Omental fat pad (tissue), 4 donors: ENCODE measurements around the gene FTCD. TPM values are rescaled to one million over a fixed set of nuclear protein-coding genes. Genes with fewer than 3 reads are reported as not detected.

Experiments
- ATAC-seq: fragments of 150-250 bp; one replicate; pipeline ENCODE4 v1.9.1; 2016; ENCODE audit warnings: mild to moderate bottlenecking, moderate library complexity; ENCODE audit not compliant: low FRiP score
- DNase-seq: peaks from one replicate; pipeline ENCODE4 v3.0.0-alpha.2; 2019; ENCODE audit warnings: low spot score
- total RNA-seq, 4 donors: library from RNA; depleted of rRNA; stranded (reverse); fragments of >200 nt; gene quantifications; one replicate each; pipeline ENCODE4 v1.1.0, GENCODE V29; 2016
- TF ChIP-seq, protein P1 (sequence below), 3 donors: fragments of 450-650 bp; IDR thresholded peaks; one replicate each; pipeline ENCODE4 v1.5.1; 2016 to 2017; ENCODE audit warnings: antibody characterized with exemption in 3 of 3, mild to moderate bottlenecking in 3 of 3, moderate library complexity in 2 of 3

The FTCD gene
- total RNA-seq, 4 donors from 2014 or later = not detected

DNA sequence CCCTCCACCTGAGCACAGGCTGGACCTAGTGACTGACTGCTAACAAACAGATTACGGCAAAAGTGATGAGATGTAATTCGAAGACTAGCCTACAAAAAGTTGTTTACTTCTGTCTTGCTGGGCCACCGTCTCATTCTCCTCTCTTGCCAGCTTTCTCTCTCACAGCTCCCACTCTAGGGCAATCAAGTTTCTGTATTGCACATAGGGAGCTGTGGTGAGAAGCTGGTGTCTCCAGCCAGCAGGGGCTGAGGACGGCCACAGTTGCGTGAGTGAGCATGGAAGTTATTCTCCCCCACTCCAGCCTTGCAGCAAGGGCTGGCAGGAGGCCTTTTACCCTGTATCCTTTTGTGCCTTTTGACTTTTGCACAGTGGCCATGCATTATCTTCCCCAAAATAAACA, 66.1 kb downstream of the FTCD start:
- TF ChIP-seq, protein P1, sequence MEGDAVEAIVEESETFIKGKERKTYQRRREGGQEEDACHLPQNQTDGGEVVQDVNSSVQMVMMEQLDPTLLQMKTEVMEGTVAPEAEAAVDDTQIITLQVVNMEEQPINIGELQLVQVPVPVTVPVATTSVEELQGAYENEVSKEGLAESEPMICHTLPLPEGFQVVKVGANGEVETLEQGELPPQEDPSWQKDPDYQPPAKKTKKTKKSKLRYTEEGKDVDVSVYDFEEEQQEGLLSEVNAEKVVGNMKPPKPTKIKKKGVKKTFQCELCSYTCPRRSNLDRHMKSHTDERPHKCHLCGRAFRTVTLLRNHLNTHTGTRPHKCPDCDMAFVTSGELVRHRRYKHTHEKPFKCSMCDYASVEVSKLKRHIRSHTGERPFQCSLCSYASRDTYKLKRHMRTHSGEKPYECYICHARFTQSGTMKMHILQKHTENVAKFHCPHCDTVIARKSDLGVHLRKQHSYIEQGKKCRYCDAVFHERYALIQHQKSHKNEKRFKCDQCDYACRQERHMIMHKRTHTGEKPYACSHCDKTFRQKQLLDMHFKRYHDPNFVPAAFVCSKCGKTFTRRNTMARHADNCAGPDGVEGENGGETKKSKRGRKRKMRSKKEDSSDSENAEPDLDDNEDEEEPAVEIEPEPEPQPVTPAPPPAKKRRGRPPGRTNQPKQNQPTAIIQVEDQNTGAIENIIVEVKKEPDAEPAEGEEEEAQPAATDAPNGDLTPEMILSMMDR (IDR thresholded peaks at IDR 0.05) = no peak
- no peak for ATAC-seq
- DNase-seq = peak; percentile 7

DNA sequence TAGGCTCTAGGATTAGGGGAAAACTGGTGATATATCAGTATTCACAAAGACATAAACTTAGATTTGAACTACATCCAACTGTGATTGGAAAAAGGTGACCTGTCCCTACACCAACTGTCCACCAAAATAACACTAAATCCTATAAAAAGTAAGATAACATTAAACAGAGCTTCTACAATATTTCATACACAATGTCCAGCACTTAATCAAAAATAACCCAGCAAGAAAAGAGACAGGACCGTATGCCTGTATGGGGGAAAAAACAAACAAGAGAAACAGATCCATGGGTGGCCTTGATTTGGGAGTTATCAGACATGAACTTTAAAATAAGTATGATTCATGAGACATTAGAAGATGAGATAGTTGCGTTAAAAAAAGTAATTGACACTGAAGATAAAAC, 67.2 kb downstream of the FTCD start:
- ATAC-seq = no peak
- DNase-seq = no peak
- TF ChIP-seq, protein P1 (IDR thresholded peaks at IDR 0.05) = no peak

DNA sequence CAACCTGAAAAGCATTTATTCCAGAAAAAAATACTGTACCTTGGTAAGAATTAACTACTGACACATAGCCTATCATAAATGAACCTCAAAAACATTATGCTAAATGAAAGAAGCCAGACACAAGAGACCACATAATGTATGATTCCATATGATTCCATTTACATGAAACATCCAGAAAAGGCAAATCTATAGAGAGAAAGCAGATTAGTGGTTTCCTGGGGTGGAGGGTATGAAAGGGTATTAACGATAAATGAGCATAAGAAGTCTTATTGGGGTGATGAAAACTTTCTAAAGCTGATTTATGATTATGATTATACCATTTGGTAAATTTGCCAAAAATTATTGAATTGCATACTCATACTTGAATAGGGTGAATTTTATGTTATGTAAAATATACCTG, 67.7 kb downstream of the FTCD start:
- no peak for ATAC-seq
- TF ChIP-seq, protein P1 (IDR thresholded peaks at IDR 0.05) = no peak
- DNase-seq = no peak

Other genes with a start within 250 kb of the FTCD start
- 1,000 to 10,000 TPM in 1 of 4 donors, 100 to 1,000 TPM in 3; 410 to 1,024 (median 521) TPM for gene COL6A1, start 173.8 kb downstream of the FTCD start, total RNA-seq
- 1,000 to 10,000 TPM in 1 of 4 donors, 100 to 1,000 TPM in 3; 480 to 1,153 (median 616) TPM for gene COL6A2, start 57.5 kb downstream of the FTCD start, total RNA-seq
- gene SPATC1L, start 28.9 kb upstream of the FTCD start, total RNA-seq = 1 to 10 TPM in 3 of 4 donors, under 1 TPM in 1; 0.96 to 8.0 (median 2.8) TPM
- 100 to 1,000 TPM in 2 of 4 donors, 10 to 100 TPM in 2; 94.8 to 122 (median 108) TPM for gene LSS, start 73.2 kb upstream of the FTCD start, total RNA-seq
- 100 to 1,000 TPM in 1 of 4 donors, 10 to 100 TPM in 3; 63.8 to 129 (median 76.6) TPM for gene MCM3AP, start 130.0 kb upstream of the FTCD start, total RNA-seq
- 10 to 100 TPM in 1 of 4 donors, 1 to 10 TPM in 3; 5.4 to 12.7 (median 9.3) TPM for gene YBEY, start 130.8 kb upstream of the FTCD start, total RNA-seq
- gene C21orf58, start 168.3 kb upstream of the FTCD start, total RNA-seq = 1 to 10 TPM in 2 of 4 donors, under 1 TPM in 2; 0.44 to 2.4 (median 0.91) TPM
- gene PCNT, start 168.6 kb upstream of the FTCD start, total RNA-seq = 10 to 100 TPM; 23.0 to 51.7 (median 24.4) TPM